AG10803 (cell line): ENCODE data around the gene FKBP6.
"Not testable (repeated sequence)": the region's sequence is repeated elsewhere in the genome, so short reads cannot be mapped to it uniquely, and the experiment has no call there.

ENCODE experiments used
- DNase-seq: peaks from one replicate; pipeline ENCODE4 v3.0.0; 2010; ENCODE audit warnings: low read depth
- H3K4me3 ChIP-seq: 2 replicates; pipeline ENCODE4 v1.5.1; 2011; ENCODE audit warnings: mild to moderate bottlenecking, low read length, control low read depth
- TF ChIP-seq, protein P1 (sequence below): conservative IDR thresholded peaks from 2 replicates; pipeline ENCODE4 v1.5.1; 2011; ENCODE audit warnings: mild to moderate bottlenecking, low read length, control low read depth, inconsistent platforms

Gene FKBP6

GRCh38 chr7:73366990-73367389 is 39.0 kb downstream of the FKBP6 start:
- no peak for DNase-seq
- no peak overlapping the region for H3K4me3 ChIP-seq
- TF ChIP-seq, protein P1, sequence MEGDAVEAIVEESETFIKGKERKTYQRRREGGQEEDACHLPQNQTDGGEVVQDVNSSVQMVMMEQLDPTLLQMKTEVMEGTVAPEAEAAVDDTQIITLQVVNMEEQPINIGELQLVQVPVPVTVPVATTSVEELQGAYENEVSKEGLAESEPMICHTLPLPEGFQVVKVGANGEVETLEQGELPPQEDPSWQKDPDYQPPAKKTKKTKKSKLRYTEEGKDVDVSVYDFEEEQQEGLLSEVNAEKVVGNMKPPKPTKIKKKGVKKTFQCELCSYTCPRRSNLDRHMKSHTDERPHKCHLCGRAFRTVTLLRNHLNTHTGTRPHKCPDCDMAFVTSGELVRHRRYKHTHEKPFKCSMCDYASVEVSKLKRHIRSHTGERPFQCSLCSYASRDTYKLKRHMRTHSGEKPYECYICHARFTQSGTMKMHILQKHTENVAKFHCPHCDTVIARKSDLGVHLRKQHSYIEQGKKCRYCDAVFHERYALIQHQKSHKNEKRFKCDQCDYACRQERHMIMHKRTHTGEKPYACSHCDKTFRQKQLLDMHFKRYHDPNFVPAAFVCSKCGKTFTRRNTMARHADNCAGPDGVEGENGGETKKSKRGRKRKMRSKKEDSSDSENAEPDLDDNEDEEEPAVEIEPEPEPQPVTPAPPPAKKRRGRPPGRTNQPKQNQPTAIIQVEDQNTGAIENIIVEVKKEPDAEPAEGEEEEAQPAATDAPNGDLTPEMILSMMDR, result no peak

GRCh38 chr7:73369009-73369408 is 41.0 kb downstream of the FKBP6 start:
- DNase-seq, result no peak
- no peak overlapping the region for H3K4me3 ChIP-seq
- TF ChIP-seq, protein P1, result no peak

DNA sequence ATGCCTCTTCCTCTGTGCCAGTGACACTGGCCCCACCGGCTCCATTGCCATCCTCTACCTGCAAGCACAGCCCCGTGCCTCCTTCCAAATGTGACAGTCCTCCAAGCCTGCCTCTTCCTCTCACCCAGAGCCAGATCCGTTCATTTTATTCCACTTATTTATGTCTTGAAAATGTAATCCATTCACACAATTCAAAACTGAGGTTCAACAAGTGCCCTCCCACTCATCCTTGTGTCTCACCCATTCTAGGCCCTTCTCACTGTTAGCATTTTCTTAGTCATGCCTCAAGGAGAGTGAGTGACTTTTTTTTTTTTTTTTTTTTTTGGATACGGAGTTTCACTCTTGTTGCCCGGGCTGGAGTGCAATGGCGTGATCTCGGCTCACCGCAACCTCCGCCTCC is 41.7 kb downstream of the FKBP6 start:
- DNase-seq, result no peak
- TF ChIP-seq, protein P1, result no peak
- no peak overlapping the region for H3K4me3 ChIP-seq

GRCh38 chr7:73373741-73374140 is 45.8 kb downstream of the FKBP6 start:
- H3K4me3 ChIP-seq, result no peak overlapping the region
- TF ChIP-seq, protein P1, result no peak
- no peak for DNase-seq

DNA sequence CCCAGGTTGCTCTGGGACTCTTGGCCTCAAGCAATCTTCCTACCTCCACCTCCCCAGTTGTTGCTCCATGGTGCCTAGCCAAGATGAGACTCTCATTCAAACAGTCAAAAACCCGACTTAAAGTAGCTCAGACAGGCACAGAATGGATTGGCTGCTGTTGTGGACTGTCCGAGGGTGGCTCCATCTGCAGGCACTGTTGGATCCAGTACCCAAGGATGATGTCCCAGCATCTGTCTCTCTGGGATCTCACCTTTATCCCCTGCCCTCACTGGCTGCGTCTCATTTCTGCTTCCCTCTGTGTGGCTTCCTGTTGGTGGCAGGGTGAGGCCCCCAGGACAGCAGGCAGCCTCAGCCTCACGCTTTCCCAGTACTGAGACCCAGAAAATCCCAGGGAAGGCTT is 48.3 kb downstream of the FKBP6 start:
- not testable (repeated sequence) for H3K4me3 ChIP-seq, DNase-seq

DNA sequence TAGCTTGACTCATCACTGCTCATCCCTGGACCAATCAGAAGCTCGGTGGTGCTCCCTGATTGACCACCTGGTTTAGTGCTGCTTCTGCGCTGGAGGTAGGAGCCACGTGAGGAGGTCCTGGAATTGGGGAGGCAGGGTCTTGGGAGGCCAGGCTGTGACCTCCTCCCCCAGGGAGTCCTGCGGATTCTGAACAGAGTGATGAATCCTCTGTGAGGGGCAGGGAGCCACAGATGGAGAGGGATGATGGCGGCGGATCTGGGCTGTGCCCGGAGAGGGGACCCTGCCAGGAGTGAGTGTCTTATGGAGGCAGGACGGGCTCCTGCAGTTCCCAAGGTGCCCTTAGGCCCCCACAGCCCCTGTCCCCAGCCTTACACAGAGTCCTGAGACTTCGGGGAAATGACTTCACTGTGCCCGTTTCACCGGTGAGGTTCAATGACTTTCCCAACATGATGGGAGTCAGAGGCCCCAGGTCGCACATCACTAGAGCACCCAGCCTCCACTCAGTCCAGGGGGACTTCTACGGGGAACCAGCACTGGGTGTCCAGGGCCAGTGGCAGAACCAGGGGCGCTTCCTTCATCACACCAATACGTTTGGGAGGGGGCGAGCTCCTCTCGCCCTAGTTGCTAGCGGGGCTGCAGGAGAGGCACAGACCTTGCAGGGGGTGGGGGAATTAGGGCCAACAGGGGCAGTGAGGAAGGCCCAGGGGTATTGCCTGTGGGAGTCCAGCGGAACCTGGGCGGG is 48.9 kb downstream of the FKBP6 start:
- TF ChIP-seq, protein P1, result no peak
- no peak overlapping the region for H3K4me3 ChIP-seq
- no peak for DNase-seq

- DNase-seq, H3K4me3 ChIP-seq: not testable (repeated sequence)
These were observed 49.6 kb downstream of the FKBP6 start for GRCh38 chr7:73377413-73378200.

- DNase-seq, result no peak
- TF ChIP-seq, protein P1, result no peak
- no peak overlapping the region for H3K4me3 ChIP-seq
These were observed 55.1 kb downstream of the FKBP6 start for GRCh38 chr7:73382934-73383503.
